ENCODE results near the gene UEVLD.

DNA sequence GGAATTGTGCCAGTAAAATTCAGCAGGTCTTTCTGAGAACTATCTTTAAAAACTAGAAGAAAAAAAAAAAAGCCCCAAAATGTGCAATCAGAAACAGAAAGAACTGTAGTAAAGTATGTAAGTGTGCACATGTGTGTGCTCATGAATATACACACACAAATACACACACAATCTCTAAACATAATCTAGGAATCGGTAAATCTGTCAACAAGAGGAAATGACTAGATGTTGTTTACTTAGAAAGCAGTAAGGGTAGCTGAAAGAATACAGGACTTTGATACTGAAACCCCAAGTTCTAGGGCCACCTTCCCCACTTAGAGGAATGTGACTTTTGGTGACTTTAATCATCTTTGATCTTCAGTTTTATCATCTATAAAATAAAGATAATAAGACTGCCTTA lies 13.2 kb downstream of the UEVLD start:
- TF ChIP-seq EZH2 (IDR thresholded peaks at IDR 0.05; ENCODE audit: borderline replicate concordance, low read length), result no peak
- TF ChIP-seq, protein P1, sequence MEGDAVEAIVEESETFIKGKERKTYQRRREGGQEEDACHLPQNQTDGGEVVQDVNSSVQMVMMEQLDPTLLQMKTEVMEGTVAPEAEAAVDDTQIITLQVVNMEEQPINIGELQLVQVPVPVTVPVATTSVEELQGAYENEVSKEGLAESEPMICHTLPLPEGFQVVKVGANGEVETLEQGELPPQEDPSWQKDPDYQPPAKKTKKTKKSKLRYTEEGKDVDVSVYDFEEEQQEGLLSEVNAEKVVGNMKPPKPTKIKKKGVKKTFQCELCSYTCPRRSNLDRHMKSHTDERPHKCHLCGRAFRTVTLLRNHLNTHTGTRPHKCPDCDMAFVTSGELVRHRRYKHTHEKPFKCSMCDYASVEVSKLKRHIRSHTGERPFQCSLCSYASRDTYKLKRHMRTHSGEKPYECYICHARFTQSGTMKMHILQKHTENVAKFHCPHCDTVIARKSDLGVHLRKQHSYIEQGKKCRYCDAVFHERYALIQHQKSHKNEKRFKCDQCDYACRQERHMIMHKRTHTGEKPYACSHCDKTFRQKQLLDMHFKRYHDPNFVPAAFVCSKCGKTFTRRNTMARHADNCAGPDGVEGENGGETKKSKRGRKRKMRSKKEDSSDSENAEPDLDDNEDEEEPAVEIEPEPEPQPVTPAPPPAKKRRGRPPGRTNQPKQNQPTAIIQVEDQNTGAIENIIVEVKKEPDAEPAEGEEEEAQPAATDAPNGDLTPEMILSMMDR (conservative IDR thresholded peaks at IDR 0.05 in 1 of 2, IDR thresholded peaks at IDR 0.05 in 1 of 2; ENCODE audit: extremely low read depth in 1 of 2, insufficient read depth in 1 of 2, low read depth in 1 of 2, low read length in 2 of 2), result no peak

All from mammary epithelial cell (primary cell).